IMR-90 (cell line): Measurements from ENCODE around the gene AKT1S1. TPM values are rescaled to one million over a fixed set of nuclear protein-coding genes. Genes with fewer than 3 reads are reported as not detected.

Source experiments
- ATAC-seq: fragments of 200-7000 bp; cut with Tn5 transposase; 2 replicates; pipeline ENCODE4 v1.9.1; 2020; ENCODE audit warnings: low read depth, mild to moderate bottlenecking, moderate library complexity
- BruUV-seq: library from RNA; stranded (reverse); fragments of 400-500 nt; replicated peaks from 2 replicates; lab custom pipeline; 2021; lab: Mats Ljungman, UMichigan
- CTCF ChIA-PET: fragments of 300-600 bp; formaldehyde crosslinking; extraction: SDS; loops from one replicate; lab custom pipeline; 2021; ENCODE audit warnings: antibody characterized with exemption; lab: Yijun Ruan, JAX
- POLR2A ChIA-PET: fragments of 300-600 bp; sonication (Branson Sonifier 250); formaldehyde crosslinking; loops from one replicate; lab custom pipeline; 2022; ENCODE audit warnings: antibody characterized with exemption; ENCODE audit not compliant: unreplicated experiment; lab: Charles Lee
- DNase-seq: peaks from one replicate; pipeline ENCODE4 v3.0.0; 2013
- H2AFZ ChIP-seq: replicated peaks from 2 replicates; pipeline ENCODE3; 2013; ENCODE audit warnings: low read length, mild to moderate bottlenecking; ENCODE audit not compliant: poor library complexity
- H2AK5ac ChIP-seq: 2 replicates; pipeline ENCODE4 v1.6.1; 2013; ENCODE audit warnings: low read depth, low read length, inconsistent platforms
- H2AK9ac ChIP-seq: replicated peaks from 2 replicates; pipeline ENCODE3; 2013; ENCODE audit warnings: mild to moderate bottlenecking, low read depth, low read length, moderate library complexity; ENCODE audit not compliant: poor library complexity
- H2BK120ac ChIP-seq: 2 replicates; pipeline ENCODE4 v1.6.1; 2013; ENCODE audit warnings: low read depth, low read length, inconsistent platforms
- H2BK15ac ChIP-seq: 3 replicates; pipeline ENCODE4 v1.6.1; 2013; ENCODE audit warnings: low read depth, low read length, inconsistent platforms
- H2BK20ac ChIP-seq: 2 replicates; pipeline ENCODE4 v1.6.1; 2013; ENCODE audit warnings: low read depth, mild to moderate bottlenecking, inconsistent platforms, low read length, moderate library complexity
- H2BK5ac ChIP-seq: 2 replicates; pipeline ENCODE4 v1.6.1; 2013; ENCODE audit warnings: mild to moderate bottlenecking, low read depth, low read length, inconsistent platforms; ENCODE audit not compliant: poor library complexity, severe bottlenecking
- H3K14ac ChIP-seq: replicated peaks from 2 replicates; pipeline ENCODE4 v1.6.1; 2013; ENCODE audit warnings: low read depth, low read length, inconsistent platforms
- H3K18ac ChIP-seq: 2 replicates; pipeline ENCODE4 v1.6.1; 2013; ENCODE audit warnings: low read depth, low read length, control low read depth
- H3K23ac ChIP-seq: 2 replicates; pipeline ENCODE4 v1.6.1; 2013; ENCODE audit warnings: low read depth, low read length, inconsistent platforms
- H3K27ac ChIP-seq: 2 replicates; pipeline ENCODE4 v1.5.1; 2013; ENCODE audit warnings: mild to moderate bottlenecking, control low read depth, low read length; ENCODE audit not compliant: insufficient read depth
- H3K27me3 ChIP-seq: 2 replicates; pipeline ENCODE4 v1.6.1; 2013; ENCODE audit warnings: low read length; ENCODE audit not compliant: control insufficient read depth, insufficient read depth
- H3K36me3 ChIP-seq: 2 replicates; pipeline ENCODE4 v1.6.1; 2013; ENCODE audit warnings: low read length, mixed read lengths; ENCODE audit not compliant: control insufficient read depth, insufficient read depth
- H3K4ac ChIP-seq: 2 replicates; pipeline ENCODE4 v1.6.1; 2013; ENCODE audit warnings: low read depth, low read length, inconsistent platforms
- H3K4me1 ChIP-seq: 2 replicates; pipeline ENCODE4 v1.6.1; 2013; ENCODE audit warnings: low read length, mixed read lengths; ENCODE audit not compliant: control insufficient read depth, insufficient read depth
- H3K4me2 ChIP-seq: 2 replicates; pipeline ENCODE4 v1.6.1; 2013; ENCODE audit warnings: low read depth, mild to moderate bottlenecking, control low read depth, low read length, moderate library complexity
- H3K4me3 ChIP-seq: 2 replicates; pipeline ENCODE4 v1.5.1; 2013; ENCODE audit warnings: low read depth, mild to moderate bottlenecking, control low read depth, low read length, moderate library complexity; ENCODE audit not compliant: insufficient read depth
- H3K56ac ChIP-seq: 2 replicates; pipeline ENCODE4 v1.6.1; 2013; ENCODE audit warnings: low read length, inconsistent platforms; ENCODE audit not compliant: insufficient read depth; ENCODE audit errors: extremely low read depth
- H3K79me1 ChIP-seq, 2 experiments: 2 replicates each; pipeline ENCODE4 v1.6.1; 2013; ENCODE audit warnings: low read length in 2 of 2, inconsistent platforms in 1 of 2, low read depth in 1 of 2
- H3K9ac ChIP-seq: 2 replicates; pipeline ENCODE4 v1.6.1; 2013; ENCODE audit warnings: low read depth, low read length, control low read depth
- H3K9me1 ChIP-seq: 2 replicates; pipeline ENCODE4 v1.6.1; 2013; ENCODE audit warnings: low read length, inconsistent platforms; ENCODE audit not compliant: insufficient read depth
- H3K9me3 ChIP-seq: 2 replicates; pipeline ENCODE4 v1.6.1; 2013; ENCODE audit warnings: low read length; ENCODE audit not compliant: control insufficient read depth, insufficient read depth
- H4K20me1 ChIP-seq: 2 replicates; pipeline ENCODE4 v1.6.1; 2013; ENCODE audit warnings: low read length, inconsistent platforms; ENCODE audit not compliant: insufficient read depth
- H4K5ac ChIP-seq: 2 replicates; pipeline ENCODE4 v1.6.1; 2013; ENCODE audit warnings: mild to moderate bottlenecking, low read depth, low read length, control low read depth
- H4K8ac ChIP-seq, 2 experiments: 2 replicates each; pipeline ENCODE4 v1.6.1; 2013; ENCODE audit warnings: low read depth in 2 of 2, low read length in 2 of 2, control low read depth in 1 of 2, inconsistent platforms in 1 of 2
- H4K91ac ChIP-seq: 2 replicates; pipeline ENCODE4 v1.6.1; 2013; ENCODE audit warnings: low read depth, low read length, inconsistent platforms; ENCODE audit not compliant: insufficient read depth
- BHLHE40 ChIP-seq: fragments of 150-350 bp; IDR thresholded peaks from 2 replicates; pipeline ENCODE4 v1.6.1; 2016; ENCODE audit warnings: mild to moderate bottlenecking, low read depth, low read length
- CHD1 ChIP-seq: IDR thresholded peaks from 2 replicates; pipeline ENCODE4 v1.6.1; 2012; ENCODE audit warnings: low read depth, low read length, improper control_type of control experiment
- MAFK ChIP-seq: IDR thresholded peaks from 2 replicates; pipeline ENCODE4 v1.6.1; 2012; ENCODE audit warnings: low read depth, low read length, improper control_type of control experiment
- MAZ ChIP-seq: IDR thresholded peaks from 2 replicates; pipeline ENCODE4 v1.6.1; 2012; ENCODE audit warnings: low read depth, mild to moderate bottlenecking, low read length, improper control_type of control experiment, moderate library complexity, borderline replicate concordance
- NFE2L2 ChIP-seq: fragments of 150-350 bp; IDR thresholded peaks from 2 replicates; pipeline ENCODE4 v1.6.1; 2016; ENCODE audit warnings: low read depth, mild to moderate bottlenecking, low read length
- RAD21 ChIP-seq: IDR thresholded peaks from 2 replicates; pipeline ENCODE4 v1.6.1; 2012; ENCODE audit warnings: low read length, improper control_type of control experiment
- WGBS, 2 experiments: methylation state at CpG; one replicate each; pipeline versions ENCODE4 v1.1.5 to v1.1.7; 2013; ENCODE audit warnings: missing lambda C conversion rate in 2 of 2; ENCODE audit not compliant: insufficient read length in 1 of 2; ENCODE audit errors: extremely low coverage in 2 of 2; 5-methylcytosine and 5-hydroxymethylcytosine counted together
- dilution Hi-C: fragments of 300-500 bp; cut with HindIII; formaldehyde crosslinking; loops from one replicate; pipeline ENCODE4 v1.14.3; 2018; ENCODE audit warnings: low sequenced_read_pairs; ENCODE audit not compliant: unreplicated experiment
- in situ Hi-C: fragments of 300-500 bp; cut with MboI; formaldehyde crosslinking; loops from 3 replicates; pipeline ENCODE4 v1.14.3; 2019; ENCODE audit warnings: low sequenced_read_pairs, inconsistent platforms, mixed read lengths
- intact Hi-C: fragments of 100-400 bp; cut with micrococcal nuclease; formaldehyde crosslinking; loops from 2 replicates; pipeline ENCODE4 v1.10.0; 2022
- polyA plus RNA-seq, 3 experiments: library from polyadenylated mRNA; depleted of rRNA; stranded (reverse); fragments of >200 nt; gene quantifications; 2 replicates each; pipeline ENCODE4 v1.2.3, GENCODE V29; 2012; ENCODE audit warnings: low replicate concordance in 1 of 3
- total RNA-seq: library from RNA; depleted of rRNA; stranded (reverse); fragments of >200 nt; gene quantifications from 2 replicates; pipeline ENCODE4 v1.2.3, GENCODE V29; 2012
- TF ChIP-seq, protein P1 (sequence below): conservative IDR thresholded peaks from 2 replicates; pipeline ENCODE4 v1.5.1; 2012; ENCODE audit warnings: mild to moderate bottlenecking, low read depth, low read length, improper control_type of control experiment
- TF ChIP-seq, protein P2 (sequence below): fragments of 150-350 bp; IDR thresholded peaks from 2 replicates; pipeline ENCODE4 v1.6.1; 2016; ENCODE audit warnings: low read depth, mild to moderate bottlenecking, low read length, moderate library complexity, borderline replicate concordance
- TF ChIP-seq, protein P3 (sequence below): fragments of 150-350 bp; IDR thresholded peaks from 2 replicates; pipeline ENCODE4 v1.6.1; 2017; ENCODE audit warnings: mild to moderate bottlenecking, antibody characterized with exemption, low read length, low read depth

Gene AKT1S1
- total and polyA plus RNA-seq, 2 of the 4 experiments (the other 2 are of a cell fraction): 3.6 to 54.4 TPM

DNA sequence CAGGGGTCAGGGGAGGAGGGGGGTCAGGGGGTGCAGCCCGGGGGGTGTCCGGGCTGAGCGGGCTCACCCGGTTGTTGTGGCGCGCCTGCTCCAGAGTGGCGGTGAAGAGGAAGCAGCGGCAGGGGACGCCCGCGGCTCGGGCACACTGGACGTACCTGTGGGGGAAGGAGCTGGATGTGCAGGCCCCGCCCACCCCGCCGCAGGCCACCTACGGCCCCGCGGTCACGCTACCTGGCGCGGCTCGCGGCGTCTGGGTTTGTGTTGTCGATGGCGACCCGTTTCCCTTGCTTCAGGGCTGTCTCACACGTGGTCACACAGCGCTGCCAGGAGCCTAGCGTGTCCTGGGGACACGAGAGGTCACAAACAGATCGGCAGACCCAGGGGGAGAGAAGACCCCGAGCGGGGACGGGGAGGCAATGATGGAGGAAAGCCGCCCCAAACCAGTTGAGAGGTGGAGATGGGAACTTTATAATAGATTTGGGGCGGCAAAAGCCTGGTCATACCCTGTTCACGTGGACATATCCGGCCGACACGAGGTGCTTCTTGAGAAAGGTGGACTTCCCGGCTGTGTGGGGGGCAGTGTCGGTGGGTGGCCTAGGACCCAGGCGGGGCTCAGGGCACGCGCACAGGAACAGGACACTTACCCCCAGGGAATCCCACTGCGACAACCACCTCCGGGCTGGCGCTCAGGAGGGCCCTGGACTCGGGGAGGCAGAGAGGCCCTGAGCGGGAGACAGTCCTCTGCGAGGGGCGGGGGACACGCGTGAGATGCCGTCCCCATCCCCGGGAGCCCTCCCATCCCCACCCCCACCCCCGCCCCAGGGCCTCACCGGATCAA, 15.4 kb downstream of the AKT1S1 start:
- peaks cover 14% of the 10 kb centered on the region for H3K4me1 ChIP-seq
- BruUV-seq: no TSS peak
- dilution Hi-C loops (no loop called here), intact Hi-C loops (no loop called here), in situ Hi-C loops (no loop called here)
- no peak overlapping the region for H4K91ac ChIP-seq
- 88% methylated on average over 38 of the region's 60 CpGs; no CpG with 5 or more reads in 1 of the 2 experiments for WGBS, 2 experiments
- no peak overlapping the region for H2AK5ac ChIP-seq
- ChIA-PET CTCF (no interaction called here), POLR2A (no interaction called here)
- no peak overlapping the region for H3K4me3 ChIP-seq
- H3K56ac ChIP-seq: no peak overlapping the region
- no peak overlapping the region for H3K23ac ChIP-seq
- peaks cover 23 to 77% of the 10 kb centered on the region in 2 experiments for H3K79me1 ChIP-seq
- H3K18ac ChIP-seq: no peak overlapping the region
- DNase-seq (no peak), ATAC-seq (no peak)
- H2BK5ac ChIP-seq: no peak overlapping the region
- no peak overlapping the region for H4K8ac ChIP-seq
- no peak overlapping the region for H3K4me2 ChIP-seq
- peaks cover 68% of the 10 kb centered on the region for H3K36me3 ChIP-seq
- H3K27me3 ChIP-seq: no peaks in the 10 kb centered on the region
- H3K9ac ChIP-seq: no peak overlapping the region
- no peak overlapping the region for H2BK15ac ChIP-seq
- peaks cover 45% of the 10 kb centered on the region for H4K20me1 ChIP-seq
- H3K27ac ChIP-seq: no peak overlapping the region
- no peak overlapping the region for H2AFZ ChIP-seq
- H3K4ac ChIP-seq: no peak overlapping the region
- peaks cover 7% of the 10 kb centered on the region for H3K9me1 ChIP-seq
- no peak overlapping the region for H3K14ac ChIP-seq
- peak overlapping the region; percentile 23 for H2AK9ac ChIP-seq
- TF ChIP-seq, protein P1, sequence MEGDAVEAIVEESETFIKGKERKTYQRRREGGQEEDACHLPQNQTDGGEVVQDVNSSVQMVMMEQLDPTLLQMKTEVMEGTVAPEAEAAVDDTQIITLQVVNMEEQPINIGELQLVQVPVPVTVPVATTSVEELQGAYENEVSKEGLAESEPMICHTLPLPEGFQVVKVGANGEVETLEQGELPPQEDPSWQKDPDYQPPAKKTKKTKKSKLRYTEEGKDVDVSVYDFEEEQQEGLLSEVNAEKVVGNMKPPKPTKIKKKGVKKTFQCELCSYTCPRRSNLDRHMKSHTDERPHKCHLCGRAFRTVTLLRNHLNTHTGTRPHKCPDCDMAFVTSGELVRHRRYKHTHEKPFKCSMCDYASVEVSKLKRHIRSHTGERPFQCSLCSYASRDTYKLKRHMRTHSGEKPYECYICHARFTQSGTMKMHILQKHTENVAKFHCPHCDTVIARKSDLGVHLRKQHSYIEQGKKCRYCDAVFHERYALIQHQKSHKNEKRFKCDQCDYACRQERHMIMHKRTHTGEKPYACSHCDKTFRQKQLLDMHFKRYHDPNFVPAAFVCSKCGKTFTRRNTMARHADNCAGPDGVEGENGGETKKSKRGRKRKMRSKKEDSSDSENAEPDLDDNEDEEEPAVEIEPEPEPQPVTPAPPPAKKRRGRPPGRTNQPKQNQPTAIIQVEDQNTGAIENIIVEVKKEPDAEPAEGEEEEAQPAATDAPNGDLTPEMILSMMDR: no peak
- no peak for TF ChIP-seq RAD21
- TF ChIP-seq BHLHE40: no peak
- TF ChIP-seq MAZ: no peak
- TF ChIP-seq, protein P2, sequence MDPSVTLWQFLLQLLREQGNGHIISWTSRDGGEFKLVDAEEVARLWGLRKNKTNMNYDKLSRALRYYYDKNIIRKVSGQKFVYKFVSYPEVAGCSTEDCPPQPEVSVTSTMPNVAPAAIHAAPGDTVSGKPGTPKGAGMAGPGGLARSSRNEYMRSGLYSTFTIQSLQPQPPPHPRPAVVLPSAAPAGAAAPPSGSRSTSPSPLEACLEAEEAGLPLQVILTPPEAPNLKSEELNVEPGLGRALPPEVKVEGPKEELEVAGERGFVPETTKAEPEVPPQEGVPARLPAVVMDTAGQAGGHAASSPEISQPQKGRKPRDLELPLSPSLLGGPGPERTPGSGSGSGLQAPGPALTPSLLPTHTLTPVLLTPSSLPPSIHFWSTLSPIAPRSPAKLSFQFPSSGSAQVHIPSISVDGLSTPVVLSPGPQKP: no peak
- TF ChIP-seq, protein P3, sequence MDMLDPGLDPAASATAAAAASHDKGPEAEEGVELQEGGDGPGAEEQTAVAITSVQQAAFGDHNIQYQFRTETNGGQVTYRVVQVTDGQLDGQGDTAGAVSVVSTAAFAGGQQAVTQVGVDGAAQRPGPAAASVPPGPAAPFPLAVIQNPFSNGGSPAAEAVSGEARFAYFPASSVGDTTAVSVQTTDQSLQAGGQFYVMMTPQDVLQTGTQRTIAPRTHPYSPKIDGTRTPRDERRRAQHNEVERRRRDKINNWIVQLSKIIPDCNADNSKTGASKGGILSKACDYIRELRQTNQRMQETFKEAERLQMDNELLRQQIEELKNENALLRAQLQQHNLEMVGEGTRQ: no peak
- no peak for TF ChIP-seq CHD1
- TF ChIP-seq NFE2L2: no peak
- TF ChIP-seq MAFK: no peak
- H2BK20ac ChIP-seq: no peak overlapping the region
- H3K9me3 ChIP-seq: no peaks in the 10 kb centered on the region
- H4K5ac ChIP-seq: no peak overlapping the region
- H2BK120ac ChIP-seq: no peak overlapping the region
